MM.1S (cell line): ENCODE data around the gene MARCHF9.

ENCODE experiments used
- DNase-seq: peaks from one replicate; pipeline ENCODE4 v3.0.0-alpha.2; 2015
- H2AFZ ChIP-seq: fragments of 300-600 bp; sonication (generic); 2 replicates; pipeline ENCODE4 v1.6.0; 2016; ENCODE audit warnings: antibody characterized with exemption, low read length
- H3F3A ChIP-seq: fragments of 300-600 bp; sonication (generic); 2 replicates; pipeline ENCODE4 v1.6.1; 2016; ENCODE audit warnings: mild to moderate bottlenecking, antibody characterized with exemption, low read length, moderate library complexity, mixed read lengths; ENCODE audit not compliant: insufficient read depth
- H3K27ac ChIP-seq: fragments of 300-600 bp; sonication (generic); 2 replicates; pipeline ENCODE4 v1.5.1; 2016; ENCODE audit warnings: mild to moderate bottlenecking, low read length
- H3K27me3 ChIP-seq: fragments of 300-600 bp; sonication (generic); replicated peaks from 2 replicates; pipeline ENCODE4 v1.6.0; 2016; ENCODE audit warnings: low read length; ENCODE audit not compliant: insufficient read depth
- H3K36me3 ChIP-seq: fragments of 300-600 bp; sonication (generic); replicated peaks from 2 replicates; pipeline ENCODE4 v1.6.1; 2016; ENCODE audit warnings: mild to moderate bottlenecking, low read length, mixed read lengths; ENCODE audit not compliant: insufficient read depth
- H3K4me1 ChIP-seq: fragments of 300-600 bp; sonication (generic); 2 replicates; pipeline ENCODE4 v1.6.1; 2016; ENCODE audit warnings: low read length, mixed read lengths
- H3K4me2 ChIP-seq: fragments of 300-600 bp; sonication (generic); 2 replicates; pipeline ENCODE4 v1.6.0; 2016; ENCODE audit warnings: low read depth, low read length
- H3K4me3 ChIP-seq: fragments of 300-600 bp; sonication (generic); 2 replicates; pipeline ENCODE4 v1.5.1; 2016; ENCODE audit warnings: low read length, mixed read lengths
- H3K79me2 ChIP-seq: fragments of 300-600 bp; sonication (generic); 2 replicates; pipeline ENCODE4 v1.6.1; 2016; ENCODE audit warnings: mixed run types, low read length, mixed read lengths
- H3K9ac ChIP-seq: fragments of 300-600 bp; sonication (generic); 2 replicates; pipeline ENCODE4 v1.6.1; 2016; ENCODE audit warnings: low read length, mixed read lengths
- H3K9me2 ChIP-seq: fragments of 300-600 bp; sonication (generic); replicated peaks from 2 replicates; pipeline ENCODE4 v1.6.1; 2016; ENCODE audit warnings: mild to moderate bottlenecking, low read length, mixed read lengths; ENCODE audit not compliant: insufficient read depth
- H3K9me3 ChIP-seq: fragments of 300-600 bp; sonication (generic); replicated peaks from 2 replicates; pipeline ENCODE4 v1.6.1; 2016; ENCODE audit warnings: mild to moderate bottlenecking, low read length, mixed read lengths; ENCODE audit not compliant: insufficient read depth
- H4K20me1 ChIP-seq: fragments of 300-600 bp; sonication (generic); 2 replicates; pipeline ENCODE4 v1.6.1; 2016; ENCODE audit warnings: mild to moderate bottlenecking, low read length, moderate library complexity, mixed read lengths; ENCODE audit not compliant: insufficient read depth
- EZH2 ChIP-seq: fragments of 300-600 bp; sonication (generic); optimal IDR thresholded peaks from 2 replicates; pipeline ENCODE3; 2017; ENCODE audit warnings: low read depth, mild to moderate bottlenecking, antibody characterized with exemption, low read length, mixed read lengths
- EZH2phosphoT487 ChIP-seq: fragments of 300-600 bp; sonication (generic); IDR thresholded peaks from 2 replicates; pipeline ENCODE4 v1.6.1; 2018; ENCODE audit warnings: antibody characterized with exemption, low read length
- TF ChIP-seq, protein P1 (sequence below): fragments of 300-600 bp; sonication (generic); IDR thresholded peaks from 2 replicates; pipeline ENCODE4 v1.5.1; 2016; ENCODE audit warnings: antibody characterized with exemption, low read length, mixed read lengths

The MARCHF9 gene

DNA sequence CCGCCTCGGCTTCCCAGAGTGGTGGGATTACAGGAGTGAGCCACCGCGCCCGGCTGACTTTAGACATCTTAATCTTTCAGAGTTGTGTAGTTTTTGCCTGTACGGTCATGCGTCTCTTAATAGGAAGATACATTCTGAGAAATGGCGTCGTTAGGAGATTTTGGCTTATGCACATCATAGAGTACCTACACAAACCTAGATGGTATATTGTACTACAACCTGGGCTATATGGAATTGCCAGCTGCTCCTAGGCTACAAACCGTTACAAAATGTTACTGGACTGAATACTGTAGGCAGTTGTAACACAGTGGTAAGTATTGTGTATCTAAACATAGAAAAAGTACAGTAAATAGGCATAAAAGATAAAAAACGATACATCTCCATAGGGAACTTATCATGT is 29.0 kb downstream of the MARCHF9 start:
- Histone ChIP-seq H3K4me2 (peak overlapping the region; percentile 91; the same call in 1 of the 2 replicates), H3K4me3 (no peak overlapping the region)

DNA sequence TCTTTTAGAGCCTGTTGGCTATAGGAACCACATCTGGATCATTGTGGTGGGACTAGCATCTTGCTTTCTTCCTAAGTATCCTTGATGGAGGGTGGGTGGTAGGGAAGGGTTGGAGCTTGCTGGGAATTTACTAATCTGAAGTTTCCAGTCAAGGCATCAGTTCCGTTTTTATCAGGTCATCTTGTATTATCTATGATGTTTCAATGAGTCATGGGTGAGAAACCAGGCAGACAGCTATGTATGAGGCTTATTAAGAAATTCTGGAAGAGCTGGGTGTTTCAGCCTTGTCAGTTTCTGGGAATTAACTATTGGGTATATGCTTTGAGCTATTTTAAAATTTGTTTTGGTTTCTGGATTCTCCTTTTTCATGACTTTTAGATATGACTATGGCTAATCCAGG is 39.0 kb downstream of the MARCHF9 start:
- H3K27ac ChIP-seq = no peak overlapping the region
- DNase-seq = no peak

More for the DNA sequence above, 29.0 kb downstream of the MARCHF9 start:
- Histone ChIP-seq H3K27me3 (no peaks in the 10 kb centered on the region), H3K9me2 (no peaks in the 10 kb centered on the region), H3K9ac (no peak overlapping the region), H3K36me3 (0 out of 2 replicates have a peak, but pooled peaks cover 8% of the 10 kb centered on the region), H4K20me1 (no peaks in the 10 kb centered on the region), H2AFZ (no peak overlapping the region), H3K9me3 (no peaks in the 10 kb centered on the region), H3K4me1 (peaks cover 12% of the 10 kb centered on the region), H3K27ac (no peak overlapping the region), H3F3A (0 out of 2 replicates have a peak, but pooled peaks cover 3% of the 10 kb centered on the region), H3K79me2 (peaks cover 42% of the 10 kb centered on the region)
- TF ChIP-seq, protein P1, sequence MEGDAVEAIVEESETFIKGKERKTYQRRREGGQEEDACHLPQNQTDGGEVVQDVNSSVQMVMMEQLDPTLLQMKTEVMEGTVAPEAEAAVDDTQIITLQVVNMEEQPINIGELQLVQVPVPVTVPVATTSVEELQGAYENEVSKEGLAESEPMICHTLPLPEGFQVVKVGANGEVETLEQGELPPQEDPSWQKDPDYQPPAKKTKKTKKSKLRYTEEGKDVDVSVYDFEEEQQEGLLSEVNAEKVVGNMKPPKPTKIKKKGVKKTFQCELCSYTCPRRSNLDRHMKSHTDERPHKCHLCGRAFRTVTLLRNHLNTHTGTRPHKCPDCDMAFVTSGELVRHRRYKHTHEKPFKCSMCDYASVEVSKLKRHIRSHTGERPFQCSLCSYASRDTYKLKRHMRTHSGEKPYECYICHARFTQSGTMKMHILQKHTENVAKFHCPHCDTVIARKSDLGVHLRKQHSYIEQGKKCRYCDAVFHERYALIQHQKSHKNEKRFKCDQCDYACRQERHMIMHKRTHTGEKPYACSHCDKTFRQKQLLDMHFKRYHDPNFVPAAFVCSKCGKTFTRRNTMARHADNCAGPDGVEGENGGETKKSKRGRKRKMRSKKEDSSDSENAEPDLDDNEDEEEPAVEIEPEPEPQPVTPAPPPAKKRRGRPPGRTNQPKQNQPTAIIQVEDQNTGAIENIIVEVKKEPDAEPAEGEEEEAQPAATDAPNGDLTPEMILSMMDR = no peak
- TF ChIP-seq EZH2phosphoT487 (no peak), EZH2 (no peak)
- no peak for DNase-seq

DNA sequence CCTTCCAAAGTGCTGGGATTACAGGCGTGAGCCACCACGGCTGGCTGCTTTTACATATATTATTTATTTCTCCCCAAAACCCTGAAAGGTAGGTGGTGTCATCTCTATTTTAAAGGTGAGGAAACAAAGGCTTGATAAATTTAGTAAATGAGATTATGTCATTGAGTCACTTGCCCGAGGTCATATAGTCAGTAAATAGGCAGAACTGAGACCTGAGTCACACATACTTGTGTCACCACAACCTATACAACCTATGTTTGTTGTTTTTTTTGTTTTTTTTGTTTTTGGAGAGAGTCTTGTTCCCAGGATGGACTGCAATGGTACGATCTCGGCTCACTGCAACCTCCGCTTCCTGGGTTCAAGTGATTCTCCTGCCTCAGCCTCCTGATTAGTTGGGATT is 40.5 kb downstream of the MARCHF9 start:
- no peaks in the 10 kb centered on the region for H3K4me1 ChIP-seq
- H3K4me2 ChIP-seq = no peak overlapping the region
- 0 out of 2 replicates have a peak, but pooled peaks cover 14% of the 10 kb centered on the region for H3K36me3 ChIP-seq
- no peak overlapping the region for H3K9ac ChIP-seq
- H3K9me2 ChIP-seq = no peaks in the 10 kb centered on the region
- peaks cover 9% of the 10 kb centered on the region for H3K79me2 ChIP-seq
- no peaks in the 10 kb centered on the region for H4K20me1 ChIP-seq
- no peak overlapping the region for H2AFZ ChIP-seq
- H3F3A ChIP-seq = no peaks in the 10 kb centered on the region
- no peaks in the 10 kb centered on the region for H3K9me3 ChIP-seq
- DNase-seq = no peak
- no peak overlapping the region for H3K27ac ChIP-seq
- H3K4me3 ChIP-seq = no peak overlapping the region
- no peaks in the 10 kb centered on the region for H3K27me3 ChIP-seq
- TF ChIP-seq EZH2phosphoT487 (no peak), EZH2 (no peak)
- TF ChIP-seq, protein P1 = no peak

More for the DNA sequence above, 39.0 kb downstream of the MARCHF9 start:
- TF ChIP-seq EZH2 (no peak), EZH2phosphoT487 (no peak)
- TF ChIP-seq, protein P1 = no peak
- no peaks in the 10 kb centered on the region for H3K4me1 ChIP-seq
- H3F3A ChIP-seq = no peaks in the 10 kb centered on the region
- 0 out of 2 replicates have a peak, but pooled peaks cover 11% of the 10 kb centered on the region for H3K36me3 ChIP-seq
- H3K9me3 ChIP-seq = no peaks in the 10 kb centered on the region
- no peak overlapping the region for H3K4me2 ChIP-seq
- no peaks in the 10 kb centered on the region for H4K20me1 ChIP-seq
- H3K9ac ChIP-seq = no peak overlapping the region
- H3K4me3 ChIP-seq = no peak overlapping the region
- no peak overlapping the region for H2AFZ ChIP-seq
- no peaks in the 10 kb centered on the region for H3K9me2 ChIP-seq
- no peaks in the 10 kb centered on the region for H3K27me3 ChIP-seq
- H3K79me2 ChIP-seq = peaks cover 9% of the 10 kb centered on the region
